Thyroid gland (tissue), 4 donors: ENCODE data around the gene KDELR3. TPM values are rescaled to one million over a fixed set of nuclear protein-coding genes. Genes with fewer than 3 reads are reported as not detected.

Experiments
- DNase-seq, 2 donors: peaks; one replicate each; pipeline ENCODE4 v3.0.0-alpha.2; 2019
- H3K27ac ChIP-seq, 3 donors: fragments of 200-600 bp; sonication (generic); 1 replicate in 2 of 3; 2 replicates in 1 of 3; pipeline ENCODE4 v1.5.1; 2016 to 2019; ENCODE audit warnings: mild to moderate bottlenecking in 1 of 3, moderate library complexity in 1 of 3
- H3K27me3 ChIP-seq: fragments of 200-600 bp; sonication (generic); one replicate; pipeline ENCODE4 v1.5.1; 2019
- H3K36me3 ChIP-seq, 2 donors: fragments of 200-600 bp; sonication (generic); one replicate each; pipeline ENCODE4 v1.5.1; 2016 to 2019
- H3K4me1 ChIP-seq, 2 donors: fragments of 200-600 bp; sonication (generic); one replicate each; pipeline ENCODE4 v1.5.1; 2017 to 2019
- H3K4me3 ChIP-seq, 3 donors: fragments of 200-600 bp; sonication (generic); replicated peaks in 1 of 3; 1 replicate in 2 of 3; 2 replicates in 1 of 3; pipeline ENCODE4 v1.5.1; 2016; ENCODE audit warnings: mild to moderate bottlenecking in 1 of 3
- H3K9me3 ChIP-seq: fragments of 200-600 bp; sonication (generic); one replicate; pipeline ENCODE4 v1.5.1; 2017
- POLR2A ChIP-seq, 2 donors: fragments of 450-650 bp; IDR thresholded peaks; one replicate each; pipeline ENCODE4 v1.6.1; 2017; ENCODE audit warnings: antibody characterized with exemption in 2 of 2, mild to moderate bottlenecking in 2 of 2, moderate library complexity in 1 of 2
- WGBS, 2 donors: methylation state at CpG; one replicate each; pipeline ENCODE4 v1.1.5; 2017; 5-methylcytosine and 5-hydroxymethylcytosine counted together
- intact Hi-C: fragments of 100-400 bp; cut with DNase I; formaldehyde crosslinking; loops from one replicate; pipeline ENCODE4 v1.15.1; 2023
- total RNA-seq, 4 donors: library from RNA; depleted of rRNA; stranded (reverse); fragments of >200 nt; gene quantifications; one replicate each; pipeline ENCODE4 v1.2.3, GENCODE V29; 2016
- TF ChIP-seq, protein P1 (sequence below), 6 experiments: fragments of 200-600 bp in 3 of 6; fragments of 450-650 bp in 3 of 6; sonication (generic) in 3 of 6; IDR thresholded peaks; one replicate each; pipeline ENCODE4 v1.5.1; 2016 to 2019; ENCODE audit warnings: antibody characterized with exemption in 6 of 6, mild to moderate bottlenecking in 2 of 6, inconsistent platforms in 1 of 6, moderate library complexity in 1 of 6

Gene KDELR3
- total RNA-seq, 4 donors from 2014 or later = 7.5 to 14.4 (median 11.8) TPM

DNA sequence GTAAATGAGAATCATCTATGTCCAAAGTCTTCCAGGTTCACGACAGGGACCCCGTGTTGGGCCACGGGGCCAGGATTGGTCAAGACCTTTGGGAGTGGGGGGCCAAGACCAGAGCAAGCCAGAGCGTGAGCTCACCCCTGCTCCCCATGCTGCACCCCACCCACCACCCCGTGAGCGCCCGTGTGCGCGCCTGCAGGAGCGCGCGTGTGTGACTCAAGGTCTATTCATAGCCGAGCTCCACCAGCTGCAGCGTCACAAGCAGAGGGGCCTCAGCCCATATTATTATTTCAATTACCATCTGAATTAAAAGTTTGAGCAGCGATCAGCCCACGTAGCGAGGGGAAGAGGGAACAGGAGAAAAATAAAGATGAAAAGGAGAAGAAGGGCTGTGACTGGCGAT, 18.1 kb upstream of the KDELR3 start:
- H3K9me3 ChIP-seq = no peaks in the 10 kb centered on the region
- no peak overlapping the region for H3K27ac ChIP-seq
- no peak overlapping the region for H3K4me3 ChIP-seq
- peaks cover 0 to 5% of the 10 kb centered on the region in 2 donors for H3K4me1 ChIP-seq
- H3K27me3 ChIP-seq = no peaks in the 10 kb centered on the region
- intact Hi-C loops = no loop called here
- no peaks in the 10 kb centered on the region for H3K36me3 ChIP-seq
- TF ChIP-seq POLR2A (IDR thresholded peaks at IDR 0.05) = no peak
- TF ChIP-seq, protein P1, sequence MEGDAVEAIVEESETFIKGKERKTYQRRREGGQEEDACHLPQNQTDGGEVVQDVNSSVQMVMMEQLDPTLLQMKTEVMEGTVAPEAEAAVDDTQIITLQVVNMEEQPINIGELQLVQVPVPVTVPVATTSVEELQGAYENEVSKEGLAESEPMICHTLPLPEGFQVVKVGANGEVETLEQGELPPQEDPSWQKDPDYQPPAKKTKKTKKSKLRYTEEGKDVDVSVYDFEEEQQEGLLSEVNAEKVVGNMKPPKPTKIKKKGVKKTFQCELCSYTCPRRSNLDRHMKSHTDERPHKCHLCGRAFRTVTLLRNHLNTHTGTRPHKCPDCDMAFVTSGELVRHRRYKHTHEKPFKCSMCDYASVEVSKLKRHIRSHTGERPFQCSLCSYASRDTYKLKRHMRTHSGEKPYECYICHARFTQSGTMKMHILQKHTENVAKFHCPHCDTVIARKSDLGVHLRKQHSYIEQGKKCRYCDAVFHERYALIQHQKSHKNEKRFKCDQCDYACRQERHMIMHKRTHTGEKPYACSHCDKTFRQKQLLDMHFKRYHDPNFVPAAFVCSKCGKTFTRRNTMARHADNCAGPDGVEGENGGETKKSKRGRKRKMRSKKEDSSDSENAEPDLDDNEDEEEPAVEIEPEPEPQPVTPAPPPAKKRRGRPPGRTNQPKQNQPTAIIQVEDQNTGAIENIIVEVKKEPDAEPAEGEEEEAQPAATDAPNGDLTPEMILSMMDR (IDR thresholded peaks at IDR 0.05) = no peak
- no peak for DNase-seq
- 75 to 84% methylated on average over 18 of the region's 18 CpGs for WGBS, 2 donors

DNA sequence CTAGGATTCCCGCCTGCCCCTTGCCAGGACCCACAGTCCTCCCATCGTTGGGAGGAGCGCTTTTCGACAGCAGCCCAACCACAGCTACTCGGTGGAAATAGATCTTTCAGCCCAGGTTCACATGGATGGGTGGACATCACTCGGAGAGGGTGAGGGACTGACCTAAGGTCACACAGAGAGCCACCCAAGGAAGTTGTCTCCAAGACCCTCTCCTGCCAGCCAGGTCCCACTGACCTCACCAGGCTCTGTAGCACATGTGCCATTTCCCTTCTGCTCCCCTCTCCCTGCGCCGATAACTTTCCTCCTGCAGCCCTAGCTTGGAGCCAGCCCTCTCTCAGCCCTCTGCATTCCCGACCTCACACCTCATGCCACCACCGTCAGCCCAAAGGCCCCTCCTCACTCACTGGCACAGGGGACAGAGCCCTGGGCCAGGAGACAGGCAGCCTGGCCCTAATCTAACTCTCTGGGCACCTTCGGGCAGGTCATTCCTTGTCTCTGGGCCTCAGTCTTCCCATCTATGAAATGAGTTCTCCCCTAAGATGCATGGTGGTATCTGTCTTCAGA, 17.6 kb upstream of the KDELR3 start:
- Histone ChIP-seq H3K4me1 (peaks cover 0 to 7% of the 10 kb centered on the region in 2 donors), H3K27ac (no peak overlapping the region), H3K27me3 (no peaks in the 10 kb centered on the region), H3K36me3 (no peaks in the 10 kb centered on the region), H3K4me3 (no peak overlapping the region), H3K9me3 (no peaks in the 10 kb centered on the region)
- no peak for DNase-seq
- intact Hi-C loops = no loop called here
- TF ChIP-seq, protein P1 (IDR thresholded peaks at IDR 0.05) = no peak
- no peak for TF ChIP-seq POLR2A (IDR thresholded peaks at IDR 0.05)
- 66% methylated on average over 11 of the region's 11 CpGs for WGBS, 2 donors

DNA sequence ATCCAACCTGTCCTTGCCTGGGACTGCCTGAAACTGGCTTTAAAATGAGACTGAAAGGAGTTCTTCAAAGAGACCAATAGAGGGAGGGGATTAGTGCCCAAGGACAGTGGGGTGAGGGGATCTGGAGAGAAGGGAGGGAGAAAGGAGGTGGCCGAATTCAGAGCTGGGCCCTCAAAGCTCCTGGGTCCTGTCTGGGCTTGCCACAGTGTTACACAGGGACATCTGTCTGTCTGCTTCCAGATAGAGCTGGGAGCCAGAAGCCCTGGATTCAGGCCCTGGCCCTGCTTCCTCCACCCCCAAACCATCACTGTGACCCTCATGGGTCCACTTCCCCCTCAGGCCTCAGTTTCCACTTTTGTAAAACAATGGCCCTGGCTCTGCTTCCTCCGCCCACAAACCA, 16.5 kb upstream of the KDELR3 start:
- Histone ChIP-seq H3K27ac (no peak overlapping the region), H3K9me3 (no peaks in the 10 kb centered on the region), H3K36me3 (no peaks in the 10 kb centered on the region), H3K4me1 (peaks cover 0 to 14% of the 10 kb centered on the region in 2 donors), H3K4me3 (no peak overlapping the region), H3K27me3 (no peaks in the 10 kb centered on the region)
- no peak for TF ChIP-seq POLR2A (IDR thresholded peaks at IDR 0.05)
- TF ChIP-seq, protein P1 (IDR thresholded peaks at IDR 0.05) = no peak
- WGBS, 2 donors = 91 to 94% methylated on average over 2 of the region's 2 CpGs
- intact Hi-C loops = no loop called here
- no peak for DNase-seq

DNA sequence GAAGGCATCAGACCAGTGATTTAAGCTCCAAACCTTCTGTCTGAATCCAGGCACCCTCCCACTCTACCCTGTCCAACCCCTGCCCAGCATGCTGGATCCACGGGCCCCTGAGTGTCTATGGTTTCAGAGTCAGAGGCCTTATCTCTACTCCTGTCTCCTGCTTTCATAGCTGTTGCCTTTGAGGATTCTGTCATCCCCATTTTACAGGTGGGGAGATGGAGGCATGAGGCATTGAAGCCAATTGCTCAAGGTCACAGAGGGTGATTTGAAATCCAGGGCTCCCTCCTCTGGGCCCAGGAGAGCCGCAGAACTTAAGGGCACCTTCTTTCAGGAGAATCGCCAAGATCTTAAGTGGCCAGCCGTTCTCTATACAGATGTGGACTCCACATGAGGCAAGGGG, 16.0 kb upstream of the KDELR3 start:
- intact Hi-C loops = no loop called here
- H3K36me3 ChIP-seq = no peaks in the 10 kb centered on the region
- no peak overlapping the region for H3K27ac ChIP-seq
- no peak overlapping the region for H3K4me3 ChIP-seq
- TF ChIP-seq POLR2A (IDR thresholded peaks at IDR 0.05) = no peak
- TF ChIP-seq, protein P1 (IDR thresholded peaks at IDR 0.05) = no peak
- no peaks in the 10 kb centered on the region for H3K9me3 ChIP-seq
- peaks cover 0 to 14% of the 10 kb centered on the region in 2 donors for H3K4me1 ChIP-seq
- no peak for DNase-seq
- WGBS, 2 donors = 66 to 77% methylated on average over 4 of the region's 4 CpGs
- no peaks in the 10 kb centered on the region for H3K27me3 ChIP-seq

DNA sequence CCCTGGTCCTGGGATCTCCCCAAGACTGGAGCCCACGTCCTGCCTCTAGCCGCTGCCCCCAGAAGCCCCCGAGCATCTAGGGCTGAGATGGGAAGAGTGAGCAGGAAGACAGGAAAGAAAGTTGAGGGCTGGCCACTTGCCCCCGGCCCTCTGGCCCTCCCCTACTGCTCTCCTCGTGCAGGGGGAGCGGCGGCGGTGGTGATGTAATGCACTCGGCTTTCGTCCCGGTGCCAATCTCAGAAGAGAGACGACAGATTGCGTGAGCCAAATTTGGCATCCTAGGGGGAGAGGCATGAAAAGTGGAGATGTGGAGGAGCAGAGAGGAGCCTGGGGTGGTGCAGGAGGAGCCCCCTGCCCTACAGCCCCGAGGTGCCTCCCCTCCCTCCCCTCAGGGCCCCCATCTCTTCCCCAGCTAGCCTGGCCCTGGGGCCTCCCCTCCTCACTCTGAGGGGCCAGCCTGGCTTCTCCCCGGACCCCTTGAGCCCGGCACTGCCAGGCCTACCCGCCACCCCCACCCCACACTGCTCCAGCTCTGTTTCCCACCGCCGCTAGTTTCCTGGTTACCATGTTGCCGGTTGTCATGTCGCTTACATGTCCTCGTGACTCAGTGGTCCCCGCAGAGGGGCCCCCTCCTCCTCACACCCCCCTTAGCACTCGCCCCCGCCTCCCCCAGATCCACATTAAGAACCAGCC, 15.4 kb upstream of the KDELR3 start:
- peaks cover 0 to 14% of the 10 kb centered on the region in 2 donors for H3K4me1 ChIP-seq
- no peaks in the 10 kb centered on the region for H3K9me3 ChIP-seq
- DNase-seq = peak; percentile 27 to 35
- TF ChIP-seq, protein P1 (IDR thresholded peaks at IDR 0.05) = no peak
- no peak for TF ChIP-seq POLR2A (IDR thresholded peaks at IDR 0.05)
- no peaks in the 10 kb centered on the region for H3K27me3 ChIP-seq
- 31 to 41% methylated on average over 22 to 25 of the region's 25 CpGs for WGBS, 2 donors
- H3K27ac ChIP-seq = no peak overlapping the region
- no peak overlapping the region for H3K4me3 ChIP-seq
- H3K36me3 ChIP-seq = no peaks in the 10 kb centered on the region
- intact Hi-C loops = no loop called here
